ENCODE measurements around the gene NEMP1. TPM values are rescaled to one million over a fixed set of nuclear protein-coding genes. Genes with fewer than 3 reads are reported as not detected.

The NEMP1 gene
- total and polyA plus RNA-seq, 3 donors from 2014 or later = 15.9 to 18.2 (median 18.1) TPM

DNA sequence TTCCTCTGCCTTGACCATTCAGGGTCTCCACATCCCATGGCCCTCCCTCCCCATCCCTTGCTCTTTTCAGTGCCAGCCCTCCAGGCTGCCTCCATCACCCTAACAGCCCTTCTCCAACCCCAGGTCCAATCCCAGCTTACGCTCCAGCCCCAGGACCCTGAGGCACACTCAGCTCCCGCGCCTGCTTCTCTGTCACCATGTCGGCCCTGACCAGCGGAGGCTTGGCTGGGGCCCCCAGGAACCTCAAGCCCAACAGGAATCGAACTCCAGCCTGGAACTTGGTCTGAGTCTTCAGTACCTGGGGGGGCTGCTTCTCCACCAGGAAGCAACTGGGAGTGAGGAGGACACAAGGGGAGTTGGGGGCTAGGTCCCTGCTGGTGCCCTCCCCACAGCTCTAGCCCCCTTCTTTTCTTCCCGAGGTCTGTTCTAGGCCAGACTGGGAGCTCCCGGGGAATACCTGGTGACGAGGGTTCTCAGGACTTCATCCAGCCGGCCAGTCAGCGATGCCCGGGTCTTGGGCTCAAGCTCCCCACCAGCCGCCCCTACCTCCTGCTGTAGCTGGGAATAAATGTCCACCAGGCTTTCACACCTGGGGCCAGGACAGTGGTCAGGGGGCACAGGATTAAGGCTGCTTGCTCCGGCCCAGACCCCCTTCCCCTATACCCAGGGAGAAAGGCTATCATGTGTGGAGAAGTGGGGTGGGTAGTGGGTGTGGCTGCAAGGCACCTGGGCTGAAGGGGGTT is 26.6 kb upstream of the NEMP1 start:
- Histone ChIP-seq H3K4me1 (peaks cover 12% of the 10 kb centered on the region), H3K27me3 (no peaks in the 10 kb centered on the region), H3K27ac (no peak overlapping the region), H3K4me3 (no peak overlapping the region), H3K9me3 (no peaks in the 10 kb centered on the region), H3K36me3 (ENCODE audit: low read depth, missing control alignments) (no peaks in the 10 kb centered on the region)
- TF ChIP-seq, protein P1, sequence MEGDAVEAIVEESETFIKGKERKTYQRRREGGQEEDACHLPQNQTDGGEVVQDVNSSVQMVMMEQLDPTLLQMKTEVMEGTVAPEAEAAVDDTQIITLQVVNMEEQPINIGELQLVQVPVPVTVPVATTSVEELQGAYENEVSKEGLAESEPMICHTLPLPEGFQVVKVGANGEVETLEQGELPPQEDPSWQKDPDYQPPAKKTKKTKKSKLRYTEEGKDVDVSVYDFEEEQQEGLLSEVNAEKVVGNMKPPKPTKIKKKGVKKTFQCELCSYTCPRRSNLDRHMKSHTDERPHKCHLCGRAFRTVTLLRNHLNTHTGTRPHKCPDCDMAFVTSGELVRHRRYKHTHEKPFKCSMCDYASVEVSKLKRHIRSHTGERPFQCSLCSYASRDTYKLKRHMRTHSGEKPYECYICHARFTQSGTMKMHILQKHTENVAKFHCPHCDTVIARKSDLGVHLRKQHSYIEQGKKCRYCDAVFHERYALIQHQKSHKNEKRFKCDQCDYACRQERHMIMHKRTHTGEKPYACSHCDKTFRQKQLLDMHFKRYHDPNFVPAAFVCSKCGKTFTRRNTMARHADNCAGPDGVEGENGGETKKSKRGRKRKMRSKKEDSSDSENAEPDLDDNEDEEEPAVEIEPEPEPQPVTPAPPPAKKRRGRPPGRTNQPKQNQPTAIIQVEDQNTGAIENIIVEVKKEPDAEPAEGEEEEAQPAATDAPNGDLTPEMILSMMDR (IDR thresholded peaks at IDR 0.05) = no peak
- no peak for TF ChIP-seq POLR2A (IDR thresholded peaks at IDR 0.05)
- DNase-seq = no peak
- whole genome bisulfite sequencing, 2 donors = 90 to 97% methylated on average over 11 to 14 of the region's 14 CpGs
- intact Hi-C loops (cut with DNase I; ENCODE audit: low total_unique reads) = no loop called here

DNA sequence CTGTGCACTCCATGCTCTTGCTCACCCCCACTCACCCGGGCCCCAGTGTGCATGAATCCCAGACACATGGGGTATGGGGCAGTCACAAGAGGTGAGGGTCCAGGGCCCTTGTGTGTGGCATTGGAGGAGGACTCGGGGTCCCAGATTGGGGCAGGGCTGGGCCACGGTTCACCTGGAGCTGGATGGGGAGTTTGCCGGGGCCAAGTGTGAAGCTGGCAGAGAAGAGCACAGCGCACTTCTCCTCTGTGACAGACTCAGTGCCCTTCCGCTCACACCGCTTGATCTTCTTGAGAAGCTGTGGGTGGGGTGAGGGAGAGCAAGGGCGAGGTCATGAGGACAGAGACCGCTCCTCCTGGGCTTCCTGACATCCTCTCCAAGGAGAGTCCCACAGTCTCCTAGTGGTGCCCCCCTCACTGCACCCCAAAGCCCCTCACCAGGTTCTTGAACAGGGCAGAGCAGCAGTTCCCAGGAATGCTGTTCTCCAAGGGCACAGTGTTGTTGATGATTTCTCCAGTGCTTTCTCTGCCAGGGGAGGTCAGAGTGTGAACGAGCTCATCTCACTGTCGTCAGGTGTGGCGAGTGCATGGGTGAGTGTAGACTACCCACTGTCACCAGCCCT is 25.8 kb upstream of the NEMP1 start:
- WGBS, 2 donors = 93 to 96% methylated on average over 12 of the region's 12 CpGs

DNA sequence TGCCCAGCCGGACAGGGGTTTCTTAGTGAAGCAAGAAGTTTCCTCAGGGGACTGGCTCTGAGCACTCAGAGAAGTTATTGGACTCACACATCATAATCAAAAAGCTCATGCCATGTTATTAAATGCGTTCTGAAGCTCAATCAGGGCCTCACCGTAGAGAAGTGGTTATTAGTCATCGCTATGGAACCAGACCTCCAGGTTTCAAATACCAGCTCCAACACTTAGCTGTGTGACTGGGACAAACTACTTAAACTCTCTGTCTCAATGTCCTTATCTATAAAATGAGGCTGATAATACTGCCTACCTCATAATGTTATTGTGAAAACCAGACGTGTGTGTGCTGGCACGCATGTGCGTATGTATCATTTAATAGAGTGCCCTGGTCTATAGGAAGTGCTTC is 25.3 kb upstream of the NEMP1 start:
- TF ChIP-seq, protein P1 (IDR thresholded peaks at IDR 0.05) = no peak
- no peak for TF ChIP-seq POLR2A (IDR thresholded peaks at IDR 0.05)
- intact Hi-C loops (cut with DNase I; ENCODE audit: low total_unique reads) = no loop called here
- no peak overlapping the region for H3K4me3 ChIP-seq
- no peaks in the 10 kb centered on the region for H3K36me3 ChIP-seq (ENCODE audit: low read depth, missing control alignments)
- no peak overlapping the region for H3K27ac ChIP-seq
- no peaks in the 10 kb centered on the region for H3K9me3 ChIP-seq
- no peaks in the 10 kb centered on the region for H3K27me3 ChIP-seq
- H3K4me1 ChIP-seq = peaks cover 3% of the 10 kb centered on the region
- WGBS, 2 donors = 90 to 93% methylated on average over 7 of the region's 7 CpGs
- no peak for DNase-seq

More for the DNA sequence above, 25.8 kb upstream of the NEMP1 start:
- no peaks in the 10 kb centered on the region for H3K36me3 ChIP-seq (ENCODE audit: low read depth, missing control alignments)
- H3K27ac ChIP-seq = no peak overlapping the region
- intact Hi-C loops (cut with DNase I; ENCODE audit: low total_unique reads) = no loop called here
- no peak for DNase-seq
- no peak overlapping the region for H3K4me3 ChIP-seq
- no peaks in the 10 kb centered on the region for H3K9me3 ChIP-seq
- TF ChIP-seq, protein P1 (IDR thresholded peaks at IDR 0.05) = no peak
- no peak for TF ChIP-seq POLR2A (IDR thresholded peaks at IDR 0.05)
- H3K27me3 ChIP-seq = no peaks in the 10 kb centered on the region
- peaks cover 7% of the 10 kb centered on the region for H3K4me1 ChIP-seq

DNA sequence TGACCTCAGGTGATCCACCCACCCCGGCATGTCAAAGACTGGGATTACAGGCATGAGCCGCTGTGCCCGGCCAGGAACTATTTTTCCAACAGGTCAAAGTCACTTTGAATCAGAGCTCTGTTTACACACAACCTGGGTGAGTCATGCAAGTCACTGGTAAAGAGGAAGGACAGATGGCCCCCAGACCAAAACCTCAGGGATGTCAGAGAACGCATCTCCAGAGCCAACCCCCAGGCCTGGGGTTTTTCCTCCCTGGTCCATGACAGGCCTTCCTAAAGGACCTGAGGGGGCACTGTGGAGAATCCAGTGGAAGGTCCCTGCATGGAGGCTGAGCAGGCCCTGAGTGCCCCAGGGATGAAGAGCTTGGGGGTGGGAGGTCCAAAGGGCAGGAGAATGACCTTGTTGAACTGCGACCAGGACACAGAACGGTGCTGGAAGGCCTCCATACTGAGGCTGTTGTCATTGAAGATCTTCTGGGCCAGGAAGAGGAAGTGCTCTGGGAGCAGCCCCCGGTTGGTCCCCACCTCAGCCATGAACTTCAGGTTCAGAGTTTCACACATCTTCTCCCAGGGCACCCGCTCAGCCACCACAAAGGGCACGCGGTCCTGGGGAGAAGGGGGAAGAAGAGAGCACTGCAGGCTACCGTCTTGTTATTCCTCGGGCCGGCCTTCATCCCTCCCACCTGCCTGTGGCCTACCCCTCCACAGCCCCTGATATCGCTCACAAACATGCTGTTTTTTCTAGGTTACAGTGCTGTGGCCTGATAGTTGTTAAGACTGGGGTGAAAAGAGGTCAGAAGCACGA is 23.5 kb upstream of the NEMP1 start:
- Histone ChIP-seq H3K36me3 (ENCODE audit: low read depth, missing control alignments) (no peaks in the 10 kb centered on the region), H3K27me3 (no peaks in the 10 kb centered on the region), H3K9me3 (no peaks in the 10 kb centered on the region), H3K4me3 (no peak overlapping the region), H3K27ac (no peak overlapping the region), H3K4me1 (no peaks in the 10 kb centered on the region)
- no peak for DNase-seq
- intact Hi-C loops (cut with DNase I; ENCODE audit: low total_unique reads) = no loop called here
- WGBS, 2 donors = 61 to 65% methylated on average over 15 of the region's 15 CpGs
- TF ChIP-seq, protein P1 (IDR thresholded peaks at IDR 0.05) = no peak
- no peak for TF ChIP-seq POLR2A (IDR thresholded peaks at IDR 0.05)

Measured in testis (tissue), 3 donors.